SH-SY5Y (cell line): Measurements from ENCODE around the gene ST8SIA6.

ENCODE experiments used
- GATA2 ChIP-seq: IDR thresholded peaks from 2 replicates; pipeline ENCODE4 v1.6.1; 2011; ENCODE audit warnings: mild to moderate bottlenecking, low read depth, low read length
- GATA3 ChIP-seq: IDR thresholded peaks from 2 replicates; pipeline ENCODE4 v1.6.1; 2011; ENCODE audit warnings: low read depth, mild to moderate bottlenecking, low read length, moderate library complexity

DNA sequence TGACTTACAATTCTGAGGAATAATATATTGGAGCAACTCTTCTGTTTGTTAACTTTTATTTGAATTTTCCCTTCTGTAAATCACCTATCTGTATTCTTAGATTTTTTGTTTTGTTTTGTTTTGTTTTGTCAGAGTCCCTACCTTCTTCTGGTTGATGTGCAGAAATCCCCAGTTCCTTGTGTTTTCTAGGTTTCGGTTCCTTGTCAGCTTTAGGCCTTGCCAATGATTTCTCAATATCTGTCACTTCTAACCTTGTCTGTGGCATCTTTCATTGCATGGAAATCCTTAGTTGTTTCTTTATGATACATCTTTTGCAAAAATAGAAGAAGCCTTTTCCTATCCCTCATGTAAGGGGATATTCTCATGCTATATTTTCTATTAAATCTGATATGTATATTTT, 21.7 kb upstream of the ST8SIA6 start:
- TF ChIP-seq GATA3 (no peak), GATA2 (no peak)
